Fibroblast of lung (primary cell): ENCODE measurements around the gene NUP85.

Source experiments
- EZH2 ChIP-seq: IDR thresholded peaks from 2 replicates; pipeline ENCODE4 v1.5.1; 2012; ENCODE audit warnings: low read length, control low read depth, mild to moderate bottlenecking; ENCODE audit errors: missing control alignments
- TF ChIP-seq, protein P1 (sequence below), 2 donors: IDR thresholded peaks in 1 of 2; conservative IDR thresholded peaks in 1 of 2; 1 replicate in 1 of 2; 2 replicates in 1 of 2; pipeline ENCODE4 v1.5.1; 2011 to 2012; ENCODE audit warnings: low read length in 2 of 2, control low read depth in 1 of 2, inconsistent platforms in 1 of 2, low read depth in 1 of 2, mild to moderate bottlenecking in 1 of 2

DNA sequence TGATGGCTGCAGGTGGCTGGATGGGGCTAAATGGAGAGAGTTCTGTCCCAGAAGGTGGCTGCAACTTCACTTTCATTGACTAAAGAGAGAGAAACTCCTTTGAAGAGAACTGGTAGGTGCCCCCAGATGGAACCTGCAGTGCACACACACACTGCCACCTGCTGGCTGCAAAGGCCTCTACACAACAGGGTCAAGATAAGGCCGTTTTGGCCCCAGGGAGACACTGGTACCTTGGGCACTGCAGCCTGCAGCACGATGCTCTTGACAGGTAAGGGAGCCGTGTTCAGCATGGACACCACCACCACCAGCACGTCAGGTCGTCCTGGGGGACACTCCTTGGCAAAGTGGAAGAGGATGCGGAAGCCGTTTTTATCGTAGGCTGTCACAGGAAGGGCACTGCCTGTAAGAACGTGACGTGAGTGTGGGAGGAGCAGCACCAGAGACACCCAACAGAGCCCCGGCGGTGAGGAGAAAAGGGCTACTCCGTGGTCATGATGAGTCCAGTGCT, 33.3 kb downstream of the NUP85 start:
- TF ChIP-seq, protein P1, sequence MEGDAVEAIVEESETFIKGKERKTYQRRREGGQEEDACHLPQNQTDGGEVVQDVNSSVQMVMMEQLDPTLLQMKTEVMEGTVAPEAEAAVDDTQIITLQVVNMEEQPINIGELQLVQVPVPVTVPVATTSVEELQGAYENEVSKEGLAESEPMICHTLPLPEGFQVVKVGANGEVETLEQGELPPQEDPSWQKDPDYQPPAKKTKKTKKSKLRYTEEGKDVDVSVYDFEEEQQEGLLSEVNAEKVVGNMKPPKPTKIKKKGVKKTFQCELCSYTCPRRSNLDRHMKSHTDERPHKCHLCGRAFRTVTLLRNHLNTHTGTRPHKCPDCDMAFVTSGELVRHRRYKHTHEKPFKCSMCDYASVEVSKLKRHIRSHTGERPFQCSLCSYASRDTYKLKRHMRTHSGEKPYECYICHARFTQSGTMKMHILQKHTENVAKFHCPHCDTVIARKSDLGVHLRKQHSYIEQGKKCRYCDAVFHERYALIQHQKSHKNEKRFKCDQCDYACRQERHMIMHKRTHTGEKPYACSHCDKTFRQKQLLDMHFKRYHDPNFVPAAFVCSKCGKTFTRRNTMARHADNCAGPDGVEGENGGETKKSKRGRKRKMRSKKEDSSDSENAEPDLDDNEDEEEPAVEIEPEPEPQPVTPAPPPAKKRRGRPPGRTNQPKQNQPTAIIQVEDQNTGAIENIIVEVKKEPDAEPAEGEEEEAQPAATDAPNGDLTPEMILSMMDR (conservative IDR thresholded peaks at IDR 0.05 in 1 of 2, IDR thresholded peaks at IDR 0.05 in 1 of 2; ENCODE audit: low read depth in 1 of 2, low read length in 2 of 2), result peak; percentile 68 to 89
- TF ChIP-seq EZH2, result no peak
